Measurements from ENCODE around the gene TOMM5.

DNA sequence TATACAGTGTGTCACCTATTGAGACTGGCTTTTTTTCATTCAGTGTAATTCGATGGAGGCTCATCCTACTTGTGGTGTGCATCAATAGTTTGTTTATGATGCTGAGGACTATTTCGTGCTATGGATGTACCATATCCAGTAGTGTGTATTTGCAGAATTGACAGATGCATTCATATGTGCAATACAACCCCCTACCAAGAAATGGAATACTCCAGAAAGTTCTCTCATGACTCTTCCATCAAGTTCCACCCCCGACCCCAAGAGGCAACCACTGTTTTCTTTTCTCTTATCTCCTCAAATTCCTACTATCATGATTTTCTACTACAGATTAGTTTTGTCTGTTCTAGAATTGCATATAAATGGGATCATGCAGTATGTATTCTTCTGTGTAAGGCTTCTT lies 38.1 kb downstream of the TOMM5 start:
- no peak for TF ChIP-seq POLR2A (IDR thresholded peaks at IDR 0.05; ENCODE audit: low read depth, low read length)
- no peak for TF ChIP-seq SMC3 (IDR thresholded peaks at IDR 0.05; ENCODE audit: low read depth, low read length)
